Gastrocnemius medialis (tissue), 4 donors: ENCODE measurements around the gene EPM2AIP1. TPM values are rescaled to one million over a fixed set of nuclear protein-coding genes. Genes with fewer than 3 reads are reported as not detected.

Experiments used
- ATAC-seq, 2 donors: fragments of 150-250 bp; one replicate each; pipeline ENCODE4 v1.9.1; 2016
- DNase-seq, 2 donors: peaks; one replicate each; pipeline ENCODE4 v3.0.0-alpha.2; 2019
- H3K27ac ChIP-seq, 4 donors: fragments of 200-600 bp; sonication (generic); 1 replicate in 1 of 4; 2 replicates in 3 of 4; pipeline ENCODE4 v1.5.1; 2016 to 2018; ENCODE audit warnings: mild to moderate bottlenecking in 2 of 4, moderate library complexity in 1 of 4
- H3K27me3 ChIP-seq, 3 donors: fragments of 200-600 bp; sonication (generic) in 2 of 3; 1 replicate in 1 of 3; 2 replicates in 2 of 3; pipeline versions ENCODE4 v1.5.1 to v1.6.0; 2016 to 2019; ENCODE audit warnings: mild to moderate bottlenecking in 1 of 3, moderate library complexity in 1 of 3
- H3K36me3 ChIP-seq, 2 donors: fragments of 200-600 bp; sonication (generic) in 1 of 2; one replicate each; pipeline ENCODE4 v1.5.1; 2017 to 2018
- H3K4me1 ChIP-seq, 2 donors: fragments of 200-600 bp; sonication (generic) in 1 of 2; one replicate each; pipeline ENCODE4 v1.5.1; 2016 to 2017; ENCODE audit warnings: mild to moderate bottlenecking in 2 of 2
- H3K4me3 ChIP-seq, 4 donors: fragments of 200-600 bp; sonication (generic) in 3 of 4; 1 replicate in 1 of 4; 2 replicates in 3 of 4; pipeline ENCODE4 v1.5.1; 2016 to 2019; ENCODE audit warnings: mild to moderate bottlenecking in 2 of 4
- H3K9me3 ChIP-seq, 3 donors: fragments of 200-600 bp; sonication (generic) in 2 of 3; 1 replicate in 1 of 3; 2 replicates in 2 of 3; pipeline ENCODE4 v1.5.1; 2016 to 2019
- POLR2A ChIP-seq, 2 donors: fragments of 450-650 bp; IDR thresholded peaks; one replicate each; pipeline ENCODE4 v1.6.1; 2017; ENCODE audit warnings: antibody characterized with exemption in 2 of 2, mild to moderate bottlenecking in 2 of 2, moderate library complexity in 2 of 2
- in situ Hi-C, 4 donors: fragments of 200-750 bp; cut with MboI; loops; one replicate each; pipeline versions ENCODE4 v1.15.0 to v1.8.0; 2017; ENCODE audit warnings: low sequenced_read_pairs in 4 of 4
- intact Hi-C: fragments of 100-400 bp; cut with DNase I; formaldehyde crosslinking; loops from one replicate; pipeline ENCODE4 v1.15.1; 2023; ENCODE audit warnings: low total_unique reads
- total RNA-seq, 4 donors: library from RNA; depleted of rRNA; stranded (reverse); fragments of >200 nt; gene quantifications; one replicate each; pipeline versions ENCODE4 v1.1.0 to v1.2.3, GENCODE V29; 2016
- TF ChIP-seq, protein P1 (sequence below), 5 experiments: fragments of 450-650 bp in 3 of 5; fragments of 200-600 bp in 2 of 5; sonication (generic) in 2 of 5; IDR thresholded peaks in 4 of 5; conservative IDR thresholded peaks in 1 of 5; 1 replicate in 4 of 5; 2 replicates in 1 of 5; pipeline ENCODE4 v1.5.1; 2016 to 2019; ENCODE audit warnings: antibody characterized with exemption in 5 of 5, mild to moderate bottlenecking in 3 of 5, moderate library complexity in 3 of 5

EPM2AIP1 gene
- total RNA-seq, 4 donors from 2014 or later = 5.3 to 10.1 (median 8.6) TPM

DNA sequence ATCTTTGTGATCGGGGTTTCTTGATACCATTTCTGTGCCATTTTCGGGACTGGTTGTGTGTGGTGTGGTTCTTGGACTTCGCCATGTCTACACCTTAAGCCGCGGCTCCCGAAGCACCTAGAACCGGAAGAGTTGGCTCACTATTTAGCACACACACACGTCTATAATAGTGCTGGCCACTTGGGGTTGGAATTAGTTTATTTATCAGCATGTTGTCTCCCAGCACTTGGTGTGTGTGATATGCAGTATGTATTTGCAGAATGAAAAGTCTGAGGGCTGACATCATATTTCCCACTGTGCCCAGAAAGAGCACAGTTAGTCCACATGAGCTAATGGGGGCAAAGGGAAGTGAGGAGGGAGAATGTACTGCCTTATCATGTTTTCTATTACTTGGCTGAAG is 24.0 kb upstream of the EPM2AIP1 start:
- intact Hi-C loops (no loop called here), in situ Hi-C loops (loop anchor here in 1 of 4 donors (25.0 kb wide), 1 partner anchor 195 kb away; no protein-coding TSS in a partner anchor)
- Histone ChIP-seq H3K27ac (no peak overlapping the region), H3K36me3 (peaks cover 8 to 96% of the 10 kb centered on the region in 2 donors), H3K27me3 (no peaks in the 10 kb centered on the region), H3K4me3 (no peak overlapping the region), H3K9me3 (no peaks in the 10 kb centered on the region), H3K4me1 (no peaks in the 10 kb centered on the region)
- DNase-seq = no peak
- TF ChIP-seq POLR2A (IDR thresholded peaks at IDR 0.05) = no peak
- TF ChIP-seq, protein P1, sequence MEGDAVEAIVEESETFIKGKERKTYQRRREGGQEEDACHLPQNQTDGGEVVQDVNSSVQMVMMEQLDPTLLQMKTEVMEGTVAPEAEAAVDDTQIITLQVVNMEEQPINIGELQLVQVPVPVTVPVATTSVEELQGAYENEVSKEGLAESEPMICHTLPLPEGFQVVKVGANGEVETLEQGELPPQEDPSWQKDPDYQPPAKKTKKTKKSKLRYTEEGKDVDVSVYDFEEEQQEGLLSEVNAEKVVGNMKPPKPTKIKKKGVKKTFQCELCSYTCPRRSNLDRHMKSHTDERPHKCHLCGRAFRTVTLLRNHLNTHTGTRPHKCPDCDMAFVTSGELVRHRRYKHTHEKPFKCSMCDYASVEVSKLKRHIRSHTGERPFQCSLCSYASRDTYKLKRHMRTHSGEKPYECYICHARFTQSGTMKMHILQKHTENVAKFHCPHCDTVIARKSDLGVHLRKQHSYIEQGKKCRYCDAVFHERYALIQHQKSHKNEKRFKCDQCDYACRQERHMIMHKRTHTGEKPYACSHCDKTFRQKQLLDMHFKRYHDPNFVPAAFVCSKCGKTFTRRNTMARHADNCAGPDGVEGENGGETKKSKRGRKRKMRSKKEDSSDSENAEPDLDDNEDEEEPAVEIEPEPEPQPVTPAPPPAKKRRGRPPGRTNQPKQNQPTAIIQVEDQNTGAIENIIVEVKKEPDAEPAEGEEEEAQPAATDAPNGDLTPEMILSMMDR (IDR thresholded peaks at IDR 0.05 in 4 of 5, conservative IDR thresholded peaks at IDR 0.05 in 1 of 5) = no peak
- no peak for ATAC-seq

DNA sequence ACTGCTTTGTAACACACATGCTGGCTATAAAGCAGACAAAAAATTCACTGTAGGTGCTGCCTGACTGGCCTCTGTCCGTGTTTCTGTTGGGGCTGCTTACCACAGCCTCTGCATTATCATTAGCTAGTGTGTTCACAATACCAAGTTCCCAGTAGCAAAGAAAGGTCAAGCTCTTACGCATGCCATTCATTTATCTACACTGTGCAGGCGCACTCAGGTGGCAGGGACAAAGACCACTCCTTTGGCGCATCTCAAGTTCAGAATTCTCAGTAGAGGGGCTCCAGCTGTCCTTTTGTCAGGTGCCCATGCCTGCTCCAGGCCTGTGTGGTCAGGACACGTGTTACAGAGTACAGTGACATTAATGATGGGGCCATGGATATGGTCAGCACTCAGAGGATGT is 22.7 kb upstream of the EPM2AIP1 start:
- intact Hi-C loops = no loop called here
- H3K27ac ChIP-seq = no peak overlapping the region
- no peak for ATAC-seq

DNA sequence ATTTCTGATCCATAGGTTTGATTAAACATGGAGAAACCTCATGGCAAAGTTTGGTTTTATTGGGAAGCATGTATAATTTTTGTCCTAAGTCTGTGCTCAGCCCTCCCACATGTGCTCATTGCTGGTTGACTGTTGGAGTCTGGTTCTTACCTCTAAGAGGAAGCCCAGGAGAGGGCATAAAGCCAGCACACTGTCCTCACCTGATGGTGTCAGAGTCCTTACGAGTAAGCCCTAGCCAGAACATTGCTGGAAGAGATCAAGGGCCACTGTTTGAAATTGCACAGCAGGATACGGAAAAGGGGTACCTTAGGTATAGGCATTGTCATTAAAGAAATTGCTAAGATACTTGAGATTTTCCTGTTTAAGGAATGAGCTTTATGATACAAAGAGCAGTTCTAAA is 21.7 kb upstream of the EPM2AIP1 start:
- DNase-seq (no peak), ATAC-seq (no peak)
- Histone ChIP-seq H3K4me3 (no peak overlapping the region), H3K27ac (no peak overlapping the region), H3K4me1 (no peaks in the 10 kb centered on the region), H3K36me3 (peaks cover 8 to 95% of the 10 kb centered on the region in 2 donors), H3K27me3 (no peaks in the 10 kb centered on the region), H3K9me3 (no peaks in the 10 kb centered on the region)
- TF ChIP-seq POLR2A (IDR thresholded peaks at IDR 0.05) = no peak
- TF ChIP-seq, protein P1 (IDR thresholded peaks at IDR 0.05 in 4 of 5, conservative IDR thresholded peaks at IDR 0.05 in 1 of 5) = no peak
- in situ Hi-C loops = loop anchor here in 1 of 4 donors (25.0 kb wide), 1 partner anchor 198 kb away; no protein-coding TSS in a partner anchor
- intact Hi-C loops = no loop called here

More for the DNA sequence above, 22.7 kb upstream of the EPM2AIP1 start:
- Histone ChIP-seq H3K27me3 (no peaks in the 10 kb centered on the region), H3K9me3 (no peaks in the 10 kb centered on the region), H3K36me3 (peaks cover 8 to 96% of the 10 kb centered on the region in 2 donors), H3K4me1 (no peaks in the 10 kb centered on the region), H3K4me3 (no peak overlapping the region)
- no peak for TF ChIP-seq POLR2A (IDR thresholded peaks at IDR 0.05)
- TF ChIP-seq, protein P1 (IDR thresholded peaks at IDR 0.05 in 4 of 5, conservative IDR thresholded peaks at IDR 0.05 in 1 of 5) = no peak
- no peak for DNase-seq
- in situ Hi-C loops = loop anchor here in 1 of 4 donors (25.0 kb wide), 1 partner anchor 197 kb away; no protein-coding TSS in a partner anchor

DNA sequence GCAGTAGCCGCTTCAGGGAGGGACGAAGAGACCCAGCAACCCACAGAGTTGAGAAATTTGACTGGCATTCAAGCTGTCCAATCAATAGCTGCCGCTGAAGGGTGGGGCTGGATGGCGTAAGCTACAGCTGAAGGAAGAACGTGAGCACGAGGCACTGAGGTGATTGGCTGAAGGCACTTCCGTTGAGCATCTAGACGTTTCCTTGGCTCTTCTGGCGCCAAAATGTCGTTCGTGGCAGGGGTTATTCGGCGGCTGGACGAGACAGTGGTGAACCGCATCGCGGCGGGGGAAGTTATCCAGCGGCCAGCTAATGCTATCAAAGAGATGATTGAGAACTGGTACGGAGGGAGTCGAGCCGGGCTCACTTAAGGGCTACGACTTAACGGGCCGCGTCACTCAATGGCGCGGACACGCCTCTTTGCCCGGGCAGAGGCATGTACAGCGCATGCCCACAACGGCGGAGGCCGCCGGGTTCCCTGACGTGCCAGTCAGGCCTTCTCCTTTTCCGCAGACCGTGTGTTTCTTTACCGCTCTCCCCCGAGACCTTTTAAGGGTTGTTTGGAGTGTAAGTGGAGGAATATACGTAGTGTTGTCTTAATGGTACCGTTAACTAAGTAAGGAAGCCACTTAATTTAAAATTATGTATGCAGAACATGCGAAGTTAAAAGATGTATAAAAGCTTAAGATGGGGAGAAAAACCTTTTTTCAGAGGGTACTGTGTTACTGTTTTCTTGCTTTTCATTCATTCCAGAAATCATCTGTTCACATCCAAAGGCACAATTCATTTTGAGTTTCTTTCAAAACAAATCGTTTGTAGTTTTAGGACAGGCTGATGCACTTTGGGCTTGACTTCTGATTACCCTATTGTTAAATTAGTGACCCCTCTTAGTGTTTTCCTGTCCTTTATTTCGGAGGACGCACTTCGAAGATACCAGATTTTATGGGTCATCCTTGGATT is 674 bp upstream of the EPM2AIP1 start, which contains the start of gene MLH1:
Gene MLH1, plus strand, starts transcription at position 193 of the 958 bp plus-strand sequence. Its CDS starts 30 bp downstream, at position 223.
- in situ Hi-C loops = no loop called here
- Histone ChIP-seq H3K4me1 (peaks cover 62 to 67% of the 10 kb centered on the region in 2 donors), H3K27ac (peak within 1 kb of the TSS; percentile 92 to 97 (median 96)), H3K36me3 (peaks cover 0 to 38% of the 10 kb centered on the region in 2 donors), H3K4me3 (peak within 1 kb of the TSS; percentile 70 to 86 (median 80)), H3K9me3 (no peaks in the 10 kb centered on the region), H3K27me3 (no peaks in the 10 kb centered on the region)
- TF ChIP-seq, protein P1 (IDR thresholded peaks at IDR 0.05 in 4 of 5, conservative IDR thresholded peaks at IDR 0.05 in 1 of 5) = no peak
- peak; percentile 62 to 77 for TF ChIP-seq POLR2A (IDR thresholded peaks at IDR 0.05)
- ATAC-seq (peak; percentile 90 to 94), DNase-seq (peak; percentile 88 to 100)
- intact Hi-C loops = loop anchor here (2.0 to 10.0 kb wide), 4 partner anchors 61 to 1171 kb away; partner anchors contain the start of genes ACAA1, MYD88 and OXSR1
